ENCODE results near the gene PLBD2. TPM values are rescaled to one million over a fixed set of nuclear protein-coding genes. Genes with fewer than 3 reads are reported as not detected.

The PLBD2 gene
- total and polyA plus RNA-seq, 9 of the 15 experiments (the other 6 are each of a cell fraction or from before 2014, with no cell fraction given): 2.4 to 37.4 (median 6.0) TPM

GRCh38 chr12:113407931-113408600 is 49.7 kb downstream of the PLBD2 start (continued):
- TF ChIP-seq ZBTB40 (IDR thresholded peaks at IDR 0.05): 0 out of 2 replicates have a peak, but pooled peaks have one; percentile 35
- TF ChIP-seq ZBTB40 (CRISPR knock-in tag; IDR thresholded peaks at IDR 0.05): no peak
- 0 out of 2 replicates have a peak, but pooled peaks have one; percentile 42 for TF ChIP-seq MAFF (IDR thresholded peaks at IDR 0.05; ENCODE audit: low read length)

Data from K562 (cell line).